SK-N-SH treated with all-trans-retinoic acid at 6 μM for 48 hours (cell line): ENCODE measurements around the gene THADA.
A peak's percentile ranks its signal among the peaks of the same experiment; 100 is the strongest.

Source experiments
- BACH2 ChIP-seq: fragments of 250-450 bp; sonication (Bioruptor Pico); IDR thresholded peaks from 2 replicates; pipeline ENCODE4 v1.9.0; 2021; ENCODE audit warnings: mild to moderate bottlenecking, borderline replicate concordance
- CREB5 ChIP-seq: fragments of 250-450 bp; sonication (Bioruptor Pico); IDR thresholded peaks from 2 replicates; pipeline ENCODE4 v1.5.1; 2020; ENCODE audit warnings: low read depth, mild to moderate bottlenecking, moderate library complexity
- ESRRG ChIP-seq: fragments of 250-450 bp; sonication (Bioruptor Pico); IDR thresholded peaks from 2 replicates; pipeline ENCODE4 v1.6.1; 2021; ENCODE audit warnings: mild to moderate bottlenecking
- POU6F1 ChIP-seq: fragments of 250-450 bp; sonication (Bioruptor Pico); IDR thresholded peaks from 2 replicates; pipeline ENCODE4 v1.8.0; 2021; ENCODE audit warnings: low read depth, mild to moderate bottlenecking, moderate library complexity, borderline replicate concordance
- SNAI2 ChIP-seq: fragments of 250-450 bp; sonication (Bioruptor Pico); IDR thresholded peaks from 2 replicates; pipeline ENCODE4 v1.5.0; 2020; ENCODE audit warnings: mild to moderate bottlenecking, moderate library complexity
- TCF4 ChIP-seq: fragments of 250-450 bp; sonication (Bioruptor Pico); IDR thresholded peaks from 2 replicates; pipeline ENCODE4 v1.8.0; 2021; ENCODE audit warnings: mild to moderate bottlenecking, moderate library complexity, borderline replicate concordance
- TOX ChIP-seq: fragments of 250-450 bp; sonication (Bioruptor Pico); IDR thresholded peaks from 2 replicates; pipeline ENCODE4 v1.8.0; 2021; ENCODE audit warnings: mild to moderate bottlenecking, moderate library complexity, borderline replicate concordance
- ZC3H10 ChIP-seq: fragments of 250-450 bp; sonication (Bioruptor Pico); IDR thresholded peaks from 2 replicates; pipeline ENCODE4 v1.5.1; 2021; ENCODE audit warnings: mild to moderate bottlenecking, moderate library complexity
- ZFP3 ChIP-seq: fragments of 250-450 bp; sonication (Bioruptor Pico); IDR thresholded peaks from 2 replicates; pipeline ENCODE4 v1.5.0; 2020; ENCODE audit warnings: mild to moderate bottlenecking, moderate library complexity
- ZNF565 ChIP-seq: fragments of 450-650 bp; formaldehyde crosslinking; conservative IDR thresholded peaks from 2 replicates; pipeline ENCODE4 v1.5.0; 2020; ENCODE audit warnings: low read depth, mild to moderate bottlenecking, moderate library complexity
- ZNF8 ChIP-seq: fragments of 450-650 bp; formaldehyde crosslinking; IDR thresholded peaks from 2 replicates; pipeline ENCODE4 v1.5.0; 2020; ENCODE audit warnings: mild to moderate bottlenecking, moderate library complexity
- TF ChIP-seq, protein P1 (sequence below): fragments of 250-450 bp; sonication (Bioruptor Pico); IDR thresholded peaks from 2 replicates; pipeline ENCODE4 v1.5.1; 2021; ENCODE audit warnings: mild to moderate bottlenecking, moderate library complexity
- TF ChIP-seq, protein P2 (sequence below): fragments of 250-450 bp; sonication (Bioruptor Pico); IDR thresholded peaks from 2 replicates; pipeline ENCODE4 v1.8.0; 2020; ENCODE audit warnings: mild to moderate bottlenecking, moderate library complexity, borderline replicate concordance

GRCh38 chr2:43192744-43193651 is 402.8 kb downstream of the THADA start:
- no peak for TF ChIP-seq TCF4 (CRISPR knock-in tag)
- TF ChIP-seq, protein P1, sequence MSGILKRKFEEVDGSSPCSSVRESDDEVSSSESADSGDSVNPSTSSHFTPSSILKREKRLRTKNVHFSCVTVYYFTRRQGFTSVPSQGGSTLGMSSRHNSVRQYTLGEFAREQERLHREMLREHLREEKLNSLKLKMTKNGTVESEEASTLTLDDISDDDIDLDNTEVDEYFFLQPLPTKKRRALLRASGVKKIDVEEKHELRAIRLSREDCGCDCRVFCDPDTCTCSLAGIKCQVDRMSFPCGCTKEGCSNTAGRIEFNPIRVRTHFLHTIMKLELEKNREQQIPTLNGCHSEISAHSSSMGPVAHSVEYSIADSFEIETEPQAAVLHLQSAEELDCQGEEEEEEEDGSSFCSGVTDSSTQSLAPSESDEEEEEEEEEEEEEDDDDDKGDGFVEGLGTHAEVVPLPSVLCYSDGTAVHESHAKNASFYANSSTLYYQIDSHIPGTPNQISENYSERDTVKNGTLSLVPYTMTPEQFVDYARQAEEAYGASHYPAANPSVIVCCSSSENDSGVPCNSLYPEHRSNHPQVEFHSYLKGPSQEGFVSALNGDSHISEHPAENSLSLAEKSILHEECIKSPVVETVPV (CRISPR knock-in tag) = no peak
- no peak for TF ChIP-seq ESRRG (CRISPR knock-in tag)
- no peak for TF ChIP-seq CREB5 (CRISPR knock-in tag)
- TF ChIP-seq ZNF565 = no peak
- TF ChIP-seq, protein P2, sequence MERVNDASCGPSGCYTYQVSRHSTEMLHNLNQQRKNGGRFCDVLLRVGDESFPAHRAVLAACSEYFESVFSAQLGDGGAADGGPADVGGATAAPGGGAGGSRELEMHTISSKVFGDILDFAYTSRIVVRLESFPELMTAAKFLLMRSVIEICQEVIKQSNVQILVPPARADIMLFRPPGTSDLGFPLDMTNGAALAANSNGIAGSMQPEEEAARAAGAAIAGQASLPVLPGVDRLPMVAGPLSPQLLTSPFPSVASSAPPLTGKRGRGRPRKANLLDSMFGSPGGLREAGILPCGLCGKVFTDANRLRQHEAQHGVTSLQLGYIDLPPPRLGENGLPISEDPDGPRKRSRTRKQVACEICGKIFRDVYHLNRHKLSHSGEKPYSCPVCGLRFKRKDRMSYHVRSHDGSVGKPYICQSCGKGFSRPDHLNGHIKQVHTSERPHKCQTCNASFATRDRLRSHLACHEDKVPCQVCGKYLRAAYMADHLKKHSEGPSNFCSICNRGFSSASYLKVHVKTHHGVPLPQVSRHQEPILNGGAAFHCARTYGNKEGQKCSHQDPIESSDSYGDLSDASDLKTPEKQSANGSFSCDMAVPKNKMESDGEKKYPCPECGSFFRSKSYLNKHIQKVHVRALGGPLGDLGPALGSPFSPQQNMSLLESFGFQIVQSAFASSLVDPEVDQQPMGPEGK (CRISPR knock-in tag) = no peak
- no peak for TF ChIP-seq BACH2
- no peak for TF ChIP-seq SNAI2 (CRISPR knock-in tag)
- no peak for TF ChIP-seq ZNF8 (CRISPR knock-in tag)
- TF ChIP-seq POU6F1 = no peak
- no peak for TF ChIP-seq ZC3H10 (CRISPR knock-in tag)
- no peak for TF ChIP-seq TOX (CRISPR knock-in tag)
- peak; percentile 34; the same call in 1 of the 2 replicates for TF ChIP-seq ZFP3 (CRISPR knock-in tag)
